ENCODE measurements around the gene LMTK2.

The LMTK2 gene

GRCh38 chr7:98085674-98086073, 21.0 kb upstream of the LMTK2 start:
- in situ Hi-C loops (cut with HindIII; ENCODE audit: low pct_unique_long_range_greater_than_20kb, low sequenced_read_pairs), result no loop called here
- no peak for TF ChIP-seq JUND (IDR thresholded peaks at IDR 0.05; ENCODE audit: low read depth)
- peak in 1 of 2 experiments; percentile 47 for DNase-seq (ENCODE audit: low read depth in 1 of 2, low spot score in 1 of 2)

DNA sequence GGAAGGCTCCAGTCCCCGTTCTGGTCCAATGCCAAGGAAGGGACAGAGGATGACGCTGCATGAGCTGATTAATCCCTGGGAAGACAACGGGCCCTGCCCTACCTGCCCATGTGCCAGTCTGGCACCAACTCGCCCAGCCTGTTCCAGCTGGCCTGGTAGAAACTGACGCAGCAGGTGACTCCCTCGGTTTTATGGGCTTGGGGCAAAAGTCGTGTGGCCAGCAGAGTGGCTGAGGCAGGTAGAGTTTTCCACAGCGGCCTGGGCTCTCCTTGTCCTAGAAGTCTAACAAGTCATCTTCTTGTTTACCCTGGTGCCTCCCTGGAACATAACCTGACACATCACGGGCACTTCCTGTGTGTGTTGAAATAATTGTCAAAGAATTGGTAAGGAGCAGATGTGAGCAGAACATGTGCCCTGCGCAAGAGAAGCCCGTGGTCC, 20.4 kb upstream of the LMTK2 start:
- no peak for TF ChIP-seq JUND (IDR thresholded peaks at IDR 0.05; ENCODE audit: low read depth)
- in situ Hi-C loops (cut with HindIII; ENCODE audit: low pct_unique_long_range_greater_than_20kb, low sequenced_read_pairs), result no loop called here
- DNase-seq (ENCODE audit: low read depth in 1 of 2, low spot score in 1 of 2), result peak; percentile 35 to 85

DNA sequence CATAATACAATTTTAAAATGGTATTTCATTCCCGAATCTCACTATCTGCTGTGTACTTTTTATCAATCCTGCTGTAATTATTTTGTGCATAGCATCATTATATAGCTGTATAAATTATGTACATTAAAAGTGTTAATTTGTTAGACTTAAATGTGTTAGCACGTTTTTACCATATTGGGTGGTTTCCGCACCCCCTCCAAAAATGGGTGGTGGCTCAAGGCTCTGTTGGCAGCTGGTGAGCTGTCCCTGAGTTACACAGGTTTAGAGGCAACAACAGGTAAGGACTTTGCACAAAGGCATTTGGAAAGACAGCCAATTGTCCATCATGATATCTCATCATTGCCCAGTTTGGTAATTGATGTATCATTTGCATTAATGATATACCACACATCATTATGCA, 18.6 kb upstream of the LMTK2 start:
- DNase-seq (ENCODE audit: low read depth in 1 of 2, low spot score in 1 of 2), result no peak
- no peak for TF ChIP-seq JUND (IDR thresholded peaks at IDR 0.05; ENCODE audit: low read depth)
- in situ Hi-C loops (cut with HindIII; ENCODE audit: low pct_unique_long_range_greater_than_20kb, low sequenced_read_pairs), result no loop called here

DNA sequence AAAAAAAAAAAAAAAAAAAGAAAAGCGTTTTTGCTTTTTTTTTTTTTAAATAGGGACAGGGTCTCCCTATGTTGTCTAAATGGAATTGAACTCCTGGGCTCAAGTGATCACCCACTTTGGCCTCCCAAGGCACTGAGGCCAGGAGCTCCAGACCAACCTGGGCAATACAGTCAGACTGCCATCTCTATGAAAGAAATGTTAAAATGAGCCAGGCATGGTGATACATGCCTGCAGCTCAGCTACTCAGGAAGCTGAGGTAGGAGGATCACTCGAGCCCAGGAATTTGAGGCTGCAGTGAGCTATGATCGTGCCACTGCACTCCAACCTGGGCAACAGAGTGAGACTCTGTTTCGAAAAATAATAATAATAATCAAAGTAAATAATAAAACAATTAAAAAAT, 16.5 kb upstream of the LMTK2 start:
- no peak for TF ChIP-seq JUND (IDR thresholded peaks at IDR 0.05; ENCODE audit: low read depth)
- in situ Hi-C loops (cut with HindIII; ENCODE audit: low pct_unique_long_range_greater_than_20kb, low sequenced_read_pairs), result no loop called here
- no peak for DNase-seq (ENCODE audit: low read depth in 1 of 2, low spot score in 1 of 2)

GRCh38 chr7:98091061-98091460, 15.6 kb upstream of the LMTK2 start:
- no peak for TF ChIP-seq JUND (IDR thresholded peaks at IDR 0.05; ENCODE audit: low read depth)
- DNase-seq (ENCODE audit: low read depth in 1 of 2, low spot score in 1 of 2), result no peak
- in situ Hi-C loops (cut with HindIII; ENCODE audit: low pct_unique_long_range_greater_than_20kb, low sequenced_read_pairs), result no loop called here

DNA sequence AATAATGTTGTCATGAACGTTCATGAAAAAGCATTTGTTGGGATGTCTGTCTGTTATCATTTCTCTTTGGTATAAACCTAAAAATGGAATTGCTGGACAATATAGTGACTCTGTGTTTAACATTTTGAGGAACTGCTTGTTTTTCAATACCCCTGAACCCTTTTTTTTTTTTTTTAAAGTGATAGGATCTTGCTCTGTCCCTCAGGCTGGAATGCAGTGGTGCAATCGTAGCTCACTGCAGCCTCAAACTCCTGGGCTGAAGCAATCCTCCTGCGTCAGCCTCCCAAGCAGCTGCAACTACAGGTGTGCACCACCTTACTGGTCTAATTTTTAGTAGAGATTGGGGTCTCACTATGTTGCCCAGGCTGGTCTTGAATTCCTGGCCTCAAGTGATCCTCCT, 15.1 kb upstream of the LMTK2 start:
- no peak for TF ChIP-seq JUND (IDR thresholded peaks at IDR 0.05; ENCODE audit: low read depth)
- in situ Hi-C loops (cut with HindIII; ENCODE audit: low pct_unique_long_range_greater_than_20kb, low sequenced_read_pairs), result no loop called here
- no peak for DNase-seq (ENCODE audit: low read depth in 1 of 2, low spot score in 1 of 2)

GRCh38 chr7:98097042-98097645, 9.5 kb upstream of the LMTK2 start:
- in situ Hi-C loops (cut with HindIII; ENCODE audit: low pct_unique_long_range_greater_than_20kb, low sequenced_read_pairs), result no loop called here
- no peak for TF ChIP-seq JUND (IDR thresholded peaks at IDR 0.05; ENCODE audit: low read depth)
- DNase-seq (ENCODE audit: low read depth in 1 of 2, low spot score in 1 of 2), result no peak

- DNase-seq (ENCODE audit: low read depth in 1 of 2, low spot score in 1 of 2), result no peak
- in situ Hi-C loops (cut with HindIII; ENCODE audit: low pct_unique_long_range_greater_than_20kb, low sequenced_read_pairs), result no loop called here
- no peak for TF ChIP-seq JUND (IDR thresholded peaks at IDR 0.05; ENCODE audit: low read depth)
Measured at GRCh38 chr7:98100088-98100487, 6.6 kb upstream of the LMTK2 start.

GRCh38 chr7:98102170-98102569, 4.5 kb upstream of the LMTK2 start:
- no peak for DNase-seq (ENCODE audit: low read depth in 1 of 2, low spot score in 1 of 2)
- in situ Hi-C loops (cut with HindIII; ENCODE audit: low pct_unique_long_range_greater_than_20kb, low sequenced_read_pairs), result no loop called here
- no peak for TF ChIP-seq JUND (IDR thresholded peaks at IDR 0.05; ENCODE audit: low read depth)

GRCh38 chr7:98105942-98106544, 619 bp upstream of the LMTK2 start:
- TF ChIP-seq JUND (IDR thresholded peaks at IDR 0.05; ENCODE audit: low read depth), result no peak
- in situ Hi-C loops (cut with HindIII; ENCODE audit: low pct_unique_long_range_greater_than_20kb, low sequenced_read_pairs), result no loop called here
- DNase-seq (ENCODE audit: low read depth in 1 of 2, low spot score in 1 of 2), result no peak

DNA sequence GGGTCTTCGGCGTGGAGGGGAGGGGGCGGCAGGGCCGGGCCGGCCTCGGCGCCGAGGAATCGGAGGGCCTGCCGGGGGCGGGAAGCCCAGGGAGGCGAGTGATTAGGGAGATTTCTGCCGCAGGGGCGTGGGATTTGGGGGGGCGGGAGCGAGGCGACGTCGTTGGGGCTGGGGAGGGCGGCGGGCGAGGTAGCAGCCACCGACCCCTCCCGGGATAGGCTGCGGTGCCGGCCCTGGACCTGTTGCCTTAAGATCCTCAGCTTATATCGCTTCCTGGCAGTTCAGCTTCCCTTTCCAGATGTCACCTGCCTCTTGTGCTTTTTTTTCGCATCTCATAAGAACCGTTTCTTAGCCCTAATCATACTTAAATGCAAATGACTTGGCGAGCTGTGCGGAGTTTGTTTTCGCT, 655 bp downstream of the LMTK2 start:
- in situ Hi-C loops (cut with HindIII; ENCODE audit: low pct_unique_long_range_greater_than_20kb, low sequenced_read_pairs), result no loop called here
- no peak for TF ChIP-seq JUND (IDR thresholded peaks at IDR 0.05; ENCODE audit: low read depth)
- no peak for DNase-seq (ENCODE audit: low read depth in 1 of 2, low spot score in 1 of 2)

DNA sequence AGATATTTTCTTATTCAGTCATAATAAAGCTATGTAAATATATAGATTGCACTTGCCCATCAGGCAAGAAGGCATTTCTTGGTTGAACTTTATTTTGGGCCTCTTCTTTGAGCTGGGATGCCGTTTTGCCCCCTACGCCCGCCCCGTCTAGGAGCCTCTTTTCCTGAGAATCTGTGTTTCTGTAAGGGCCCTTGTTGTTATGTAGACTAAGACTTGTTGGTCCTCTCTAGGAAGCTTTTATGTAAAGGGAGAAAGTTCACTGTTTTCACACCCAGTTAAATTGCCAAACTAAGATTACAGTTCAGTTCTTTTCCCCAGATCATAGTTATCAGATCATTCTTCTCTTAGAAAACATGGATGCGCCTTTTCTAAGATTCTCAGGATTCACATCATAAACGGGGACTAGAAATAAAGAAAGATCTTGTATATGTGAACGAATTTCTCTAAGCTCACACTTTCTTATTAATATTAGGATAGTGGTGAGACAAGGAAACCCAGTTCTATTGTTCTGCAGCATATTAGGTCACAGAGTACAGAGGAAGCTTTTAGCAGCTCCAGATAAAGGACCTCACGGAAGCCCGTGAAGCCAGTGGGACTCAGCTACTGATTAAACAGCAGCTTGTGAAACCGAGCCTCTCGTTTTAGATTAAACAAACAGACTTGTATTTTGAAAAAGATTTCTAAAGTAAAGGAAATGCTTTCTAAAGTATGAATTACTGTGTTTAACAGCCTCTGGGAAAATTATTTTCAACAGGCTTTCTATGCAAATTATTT, 3.8 kb downstream of the LMTK2 start:
- TF ChIP-seq JUND (IDR thresholded peaks at IDR 0.05; ENCODE audit: low read depth), result no peak
- in situ Hi-C loops (cut with HindIII; ENCODE audit: low pct_unique_long_range_greater_than_20kb, low sequenced_read_pairs), result no loop called here
- DNase-seq (ENCODE audit: low read depth in 1 of 2, low spot score in 1 of 2), result no peak

DNA sequence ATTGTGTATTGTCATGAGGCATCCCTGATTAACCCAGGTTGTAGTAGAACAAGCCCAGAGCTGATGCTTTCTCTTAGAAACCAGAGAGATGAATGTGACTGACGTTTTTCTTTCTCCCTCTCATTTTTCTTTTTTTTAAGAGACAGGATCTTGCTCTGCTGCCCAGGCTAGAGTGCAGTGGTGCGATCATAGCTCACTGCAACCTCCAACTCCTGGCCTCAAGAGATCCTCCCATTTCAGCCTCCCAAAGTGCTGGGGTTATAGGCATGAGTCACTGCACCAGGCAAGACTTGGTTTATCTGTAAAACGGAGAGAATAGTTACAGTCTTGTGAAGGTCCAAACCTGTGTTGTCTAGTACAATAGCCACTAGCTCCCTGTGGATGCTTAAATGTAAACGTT, 5.4 kb downstream of the LMTK2 start:
- TF ChIP-seq JUND (IDR thresholded peaks at IDR 0.05; ENCODE audit: low read depth), result no peak
- in situ Hi-C loops (cut with HindIII; ENCODE audit: low pct_unique_long_range_greater_than_20kb, low sequenced_read_pairs), result no loop called here

More for the DNA sequence above, 5.4 kb downstream of the LMTK2 start:
- no peak for DNase-seq (ENCODE audit: low read depth in 1 of 2, low spot score in 1 of 2)

Measured in T47D (cell line).